ENCODE data around the gene MDK.

MDK gene

DNA sequence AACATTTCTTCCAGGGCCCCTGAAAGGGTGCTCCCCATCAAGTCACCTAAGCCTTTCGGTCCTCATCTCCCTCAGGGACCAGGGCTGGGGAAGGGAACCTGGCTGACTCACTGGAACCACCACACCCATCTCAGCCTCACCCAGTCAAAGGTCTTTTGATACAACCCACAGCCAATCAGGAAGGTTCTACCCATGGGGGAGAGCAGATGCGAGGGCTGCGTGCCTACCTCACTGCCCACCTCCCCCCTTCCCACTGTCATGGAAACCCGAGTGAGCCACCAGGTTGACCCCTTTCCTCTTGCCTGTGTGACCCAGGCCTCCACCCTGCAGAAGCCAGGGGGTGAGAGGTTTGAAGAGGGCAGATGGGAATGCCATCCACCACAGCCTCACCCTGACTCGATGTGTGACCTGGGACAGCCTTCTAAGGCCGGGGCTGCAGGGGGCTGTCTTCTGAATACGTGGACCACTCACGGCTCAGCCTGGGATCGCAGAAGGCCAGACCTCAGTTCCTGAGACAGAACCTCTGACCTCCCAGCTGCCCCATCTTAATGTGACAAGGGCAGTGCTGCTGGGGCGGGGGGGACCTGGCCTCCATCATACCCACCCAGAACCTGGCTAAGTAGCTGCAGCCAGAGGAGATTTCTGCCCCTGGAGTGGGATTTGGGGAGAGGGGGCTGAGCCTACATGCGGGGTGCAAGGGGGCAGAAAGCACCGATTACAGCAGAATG, 2.7 kb downstream of the MDK start:
- no peak for DNase-seq

- no peak for DNase-seq
These were observed 3.9 kb downstream of the MDK start for GRCh38 chr11:46385169-46386004.

DNA sequence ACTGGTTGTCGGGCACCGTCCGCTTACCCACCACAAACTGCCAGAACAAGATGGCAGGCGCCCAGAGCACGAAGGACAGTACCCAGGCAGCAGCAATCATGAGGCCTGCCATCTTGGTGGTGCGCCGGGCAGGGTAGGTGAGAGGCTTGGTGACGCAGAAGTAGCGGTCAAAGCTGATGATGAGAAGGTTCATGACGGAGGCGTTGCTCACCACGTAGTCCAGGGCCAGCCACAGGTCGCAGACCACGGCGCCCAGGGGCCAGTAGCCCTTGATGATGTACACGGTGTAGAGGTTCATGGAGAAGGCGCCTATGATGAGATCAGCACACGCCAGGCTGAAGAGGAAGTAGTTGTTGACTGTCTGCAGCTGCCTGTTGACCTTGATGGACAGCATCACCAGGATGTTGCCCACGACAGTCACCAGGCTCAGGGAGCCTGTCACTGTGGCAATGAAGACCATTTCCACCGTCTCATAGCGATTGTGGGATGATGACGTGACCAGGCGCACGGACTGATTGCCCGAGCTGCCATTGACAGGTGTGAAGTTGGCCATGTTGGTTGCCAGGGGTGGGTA, 4.6 kb downstream of the MDK start:
- DNase-seq: no peak

- no peak for DNase-seq
These were observed 5.2 kb downstream of the MDK start for GRCh38 chr11:46386674-46387073.

- DNase-seq: no peak
These were observed 6.0 kb downstream of the MDK start for GRCh38 chr11:46387456-46387855.

- DNase-seq: no peak
These were observed 6.6 kb downstream of the MDK start for GRCh38 chr11:46387919-46388618.

- no peak for DNase-seq
These were observed 7.4 kb downstream of the MDK start for GRCh38 chr11:46388619-46389449.

DNA sequence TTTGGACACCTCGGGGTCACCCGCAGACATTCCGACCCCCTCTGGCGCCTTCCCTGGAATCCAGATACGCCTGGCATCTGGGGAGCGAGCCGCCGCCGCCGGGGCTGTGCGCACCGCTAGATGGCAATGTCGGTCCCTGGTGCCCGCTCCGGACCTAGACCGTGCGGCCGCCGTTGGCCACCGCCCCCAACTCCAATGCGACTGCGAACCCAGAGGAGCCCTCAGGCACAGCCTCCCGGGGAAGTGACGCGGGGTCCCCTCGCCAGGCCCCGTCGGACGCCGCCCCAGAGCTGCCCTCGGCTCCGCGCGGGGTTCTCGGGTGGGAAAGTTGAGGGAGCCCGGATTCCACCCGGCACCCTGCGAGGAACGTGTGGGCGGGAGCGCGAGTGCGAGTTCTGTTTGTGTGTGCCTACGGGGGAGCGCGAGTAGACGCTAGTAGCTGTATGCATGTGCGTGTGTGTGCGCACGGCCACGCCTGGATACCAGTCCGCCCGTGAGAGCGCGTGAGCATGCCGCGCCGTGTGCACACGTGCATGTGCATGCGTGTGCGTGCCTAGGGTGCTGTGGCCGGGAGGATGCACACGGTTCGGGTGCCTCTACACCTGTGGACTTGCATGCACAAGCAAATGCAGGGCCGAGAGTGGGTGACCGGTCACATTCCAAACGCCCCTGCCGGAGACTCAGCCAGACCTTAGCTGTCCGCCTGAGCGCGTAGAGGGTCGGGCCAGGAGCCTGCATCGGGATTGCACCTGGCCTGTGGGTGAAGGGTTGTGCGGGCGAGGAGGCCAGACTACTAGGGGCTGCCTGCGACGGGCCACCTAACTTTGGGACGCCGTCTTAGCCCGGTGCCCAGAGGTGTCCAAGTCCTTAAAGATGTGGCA, 8.2 kb downstream of the MDK start:
- peak; percentile 65 for DNase-seq

DNA sequence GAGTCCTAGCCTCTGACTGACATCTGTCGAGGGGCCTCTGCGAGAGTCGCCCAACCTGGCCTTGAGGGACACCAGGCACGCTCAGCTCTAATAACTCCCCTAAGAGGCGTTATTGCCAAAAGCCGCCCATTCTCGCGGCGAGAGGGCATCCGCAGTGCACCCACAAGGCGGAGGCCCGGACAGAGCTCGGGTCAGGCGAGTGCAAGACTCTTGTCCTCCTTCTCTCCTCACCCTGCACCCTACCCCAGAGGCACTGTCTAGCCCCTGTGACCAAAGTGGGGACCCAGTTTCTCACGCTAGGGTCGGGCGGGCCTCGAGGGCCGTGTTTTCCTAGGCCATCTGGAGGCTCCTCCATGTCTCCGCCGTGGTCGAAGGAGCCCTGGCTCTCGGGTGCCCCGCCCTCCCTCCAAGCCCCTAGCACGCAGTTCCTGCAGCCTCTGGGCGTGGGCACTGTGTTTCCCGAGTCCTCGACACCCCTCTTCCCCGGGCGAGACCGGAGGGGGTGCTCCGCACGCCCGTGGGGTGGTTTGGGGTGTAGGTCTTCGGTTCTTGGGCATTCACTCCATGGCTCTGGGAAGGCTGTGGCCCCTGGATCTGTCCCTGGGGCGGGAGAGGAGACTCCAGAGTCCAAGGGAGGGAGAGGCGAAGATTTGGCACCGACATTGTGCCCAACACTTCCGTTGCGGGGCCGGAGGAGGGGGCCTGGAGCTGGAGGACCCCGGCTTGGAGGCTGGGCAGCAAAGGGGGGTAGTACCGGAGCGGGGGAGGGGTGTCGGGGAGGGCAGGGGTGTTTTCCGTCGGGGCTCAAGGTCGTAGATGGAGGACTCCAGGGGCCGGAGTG, 9.1 kb downstream of the MDK start:
- no peak for DNase-seq

DNA sequence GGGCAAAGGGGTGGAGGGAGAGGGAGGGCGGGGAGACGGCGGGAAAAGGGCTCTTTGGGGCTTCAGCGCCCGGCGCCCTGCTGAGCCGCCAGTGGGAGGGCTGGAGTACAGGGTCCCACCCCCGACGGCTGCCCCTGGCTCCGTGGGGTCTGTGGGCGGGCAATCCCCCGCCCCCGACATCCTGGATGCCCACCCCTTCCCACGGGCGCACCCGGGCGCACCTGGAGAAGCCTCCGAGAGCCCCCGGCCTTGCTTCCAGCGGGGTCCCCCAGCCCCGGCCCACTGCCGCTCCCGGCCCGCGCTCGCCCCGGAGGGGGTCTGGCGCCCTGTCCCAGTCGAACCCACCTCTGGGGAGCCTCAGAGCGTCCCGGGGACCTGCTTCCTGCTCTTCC, 9.7 kb downstream of the MDK start:
- no peak for DNase-seq

- DNase-seq: no peak
These were observed 10.3 kb downstream of the MDK start, which contains the start of gene CHRM4 for GRCh38 chr11:46391578-46392420. CHRM4 (minus strand) TSS chr11:46391776; CDS start chr11:46386557, 5,219 bp downstream.

DNA sequence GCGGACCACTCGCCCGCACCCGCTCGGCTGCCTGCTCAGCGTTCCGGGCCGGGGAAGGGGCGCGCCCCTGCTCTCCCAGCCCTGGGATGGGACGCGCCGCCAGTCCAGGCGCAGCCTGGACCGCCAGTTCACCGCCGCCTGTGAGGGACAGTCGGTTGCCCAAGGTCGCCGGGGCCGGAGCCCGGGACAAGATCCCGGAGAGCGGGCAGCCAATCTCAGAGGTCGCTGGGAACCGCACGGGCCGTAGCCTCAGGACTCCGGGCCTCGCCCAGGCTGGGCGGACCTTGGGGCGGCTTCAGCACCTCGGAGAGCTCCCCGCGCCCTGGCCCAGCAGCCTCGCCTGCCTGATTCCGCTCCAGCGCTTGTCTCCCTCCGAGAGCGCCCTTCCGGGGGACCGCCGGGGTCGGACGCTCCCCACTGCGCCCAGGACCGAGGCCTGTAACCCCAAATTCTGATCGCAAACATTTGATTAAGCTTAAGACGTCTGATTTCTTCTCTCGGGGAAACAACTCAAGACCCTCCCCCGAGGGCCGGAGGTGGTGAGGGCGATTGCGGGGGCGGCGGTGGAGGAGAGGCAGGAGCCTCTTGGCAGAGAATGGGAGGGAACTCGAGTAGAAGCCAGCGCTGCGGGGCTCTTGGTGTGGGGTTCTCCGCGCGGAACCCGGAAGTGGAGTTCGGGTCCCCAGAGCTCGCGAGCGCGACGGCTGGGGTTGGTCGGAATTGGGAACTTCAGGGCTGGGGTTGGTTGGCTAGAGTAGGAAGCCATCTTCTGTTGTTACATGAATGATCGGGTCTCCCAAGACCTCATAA, 11.2 kb downstream of the MDK start:
- peak; percentile 73 to 81 for DNase-seq

DNA sequence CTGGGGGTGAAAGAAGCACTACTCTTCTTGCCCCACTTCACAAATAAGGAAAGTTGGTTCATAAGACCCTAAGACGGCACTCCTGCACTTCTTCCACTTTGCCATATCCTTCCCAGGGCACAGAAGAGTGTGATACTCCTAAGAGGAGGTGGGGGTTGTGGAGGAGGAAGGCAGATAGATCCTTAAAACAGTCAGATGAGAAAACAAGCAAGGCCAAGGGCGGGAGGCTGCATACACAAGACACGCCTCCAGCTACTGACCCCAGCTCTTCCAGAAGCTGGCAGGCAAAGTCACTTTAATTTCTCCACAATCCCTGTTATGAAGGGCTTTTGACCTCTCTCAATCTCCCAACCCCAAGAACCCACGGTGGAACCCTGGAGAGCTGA, 11.8 kb downstream of the MDK start:
- no peak for DNase-seq

DNA sequence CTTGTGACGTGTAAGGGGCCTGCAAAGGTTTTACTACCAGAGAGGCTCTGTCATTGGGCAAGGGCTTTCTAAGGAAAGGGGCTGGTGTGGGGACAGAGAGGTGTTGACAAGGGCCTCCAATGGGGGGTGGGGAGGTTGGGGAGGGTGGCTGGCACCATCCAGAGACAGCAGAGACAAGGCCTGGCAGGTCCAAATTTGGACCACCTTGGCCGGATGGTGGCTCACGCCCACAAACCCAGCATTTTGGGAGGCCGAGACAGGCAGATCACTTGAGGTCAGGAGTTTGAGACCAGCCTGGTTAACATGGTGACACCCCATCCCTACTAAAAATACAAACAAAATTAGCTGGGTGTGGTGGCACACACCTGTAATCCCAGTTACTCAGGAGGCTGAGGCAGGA, 12.3 kb downstream of the MDK start:
- DNase-seq: no peak

- DNase-seq: no peak
These were observed 16.1 kb downstream of the MDK start for GRCh38 chr11:46397526-46397925.

DNA sequence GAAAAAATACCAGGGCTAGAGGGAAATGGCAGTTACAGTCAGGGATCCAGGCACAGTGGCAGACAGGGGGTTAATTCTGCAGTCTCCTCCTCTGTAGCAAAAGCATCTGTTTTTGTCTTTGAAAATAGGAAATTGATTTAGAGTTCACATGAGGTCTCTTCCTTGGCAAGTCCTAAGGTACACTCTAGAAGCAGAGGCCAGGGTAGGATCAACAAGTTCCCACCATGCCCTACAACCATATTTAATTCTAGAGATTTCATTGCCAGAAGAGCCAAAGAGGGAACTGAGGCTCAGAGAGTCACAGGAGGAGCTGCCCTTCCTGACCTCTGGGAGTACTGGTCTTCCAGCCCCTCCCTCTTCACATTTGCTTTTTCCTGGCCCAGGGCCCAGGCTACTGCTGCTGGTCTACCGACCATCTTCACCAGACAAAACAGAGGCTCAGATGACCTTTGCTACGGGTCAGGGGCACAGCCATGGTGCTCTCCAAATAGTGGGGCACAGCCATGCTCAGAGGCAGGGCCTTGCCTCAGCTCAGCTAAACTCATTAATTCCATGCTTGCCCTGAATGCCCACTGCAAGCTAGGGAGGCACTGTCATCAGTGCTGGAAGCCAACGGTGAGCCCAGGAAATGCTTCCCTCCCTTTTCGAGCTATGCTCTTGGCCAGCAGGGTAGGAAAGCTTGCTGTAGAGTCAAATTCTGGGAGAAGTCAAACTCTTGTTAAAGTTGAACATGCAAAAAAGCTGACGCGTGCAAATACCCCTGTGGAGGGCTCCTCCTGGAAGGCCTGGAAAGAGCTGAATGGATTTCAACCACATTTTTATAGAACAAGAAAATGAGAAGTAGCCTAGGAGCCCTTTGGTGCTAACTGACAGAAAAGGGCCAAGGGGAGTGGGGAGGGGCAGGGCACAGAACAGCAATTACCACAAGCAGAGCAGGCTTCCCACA, 21.8 kb downstream of the MDK start:
- DNase-seq: no peak

- no peak for DNase-seq
These were observed 23.1 kb downstream of the MDK start for GRCh38 chr11:46404476-46405017.
